Spleen (tissue), 11 donors: Measurements from ENCODE around the gene PRKG1. TPM values are rescaled to one million over a fixed set of nuclear protein-coding genes. Genes with fewer than 3 reads are reported as not detected.

Experiments used
- DNase-seq: peaks from one replicate; pipeline ENCODE4 v3.0.0-alpha.2; 2020
- H3K27ac ChIP-seq, 8 donors: fragments of 200-600 bp; sonication (generic) in 7 of 8; 1 replicate in 4 of 8; 2 replicates in 4 of 8; pipeline versions ENCODE4 v1.5.0 to v1.8.0; 2016 to 2021; ENCODE audit warnings: inconsistent platforms in 4 of 8, mild to moderate bottlenecking in 4 of 8, moderate library complexity in 1 of 8
- H3K27me3 ChIP-seq, 7 donors: fragments of 200-600 bp; sonication (generic) in 6 of 7; replicated peaks in 1 of 7; 1 replicate in 4 of 7; 2 replicates in 3 of 7; pipeline versions ENCODE4 v1.5.0 to v1.8.0; 2016 to 2021; ENCODE audit warnings: inconsistent platforms in 3 of 7, mild to moderate bottlenecking in 1 of 7
- H3K36me3 ChIP-seq, 6 donors: fragments of 200-600 bp; sonication (generic) in 5 of 6; 1 replicate in 4 of 6; 2 replicates in 2 of 6; pipeline versions ENCODE4 v1.5.0 to v1.8.0; 2016 to 2021; ENCODE audit warnings: inconsistent platforms in 2 of 6
- H3K4me1 ChIP-seq, 6 donors: fragments of 200-600 bp; sonication (generic) in 5 of 6; 1 replicate in 3 of 6; 2 replicates in 3 of 6; pipeline versions ENCODE4 v1.5.0 to v1.8.0; 2016 to 2021; ENCODE audit warnings: inconsistent platforms in 3 of 6
- H3K4me3 ChIP-seq, 8 donors: fragments of 200-600 bp; sonication (generic) in 7 of 8; 1 replicate in 4 of 8; 2 replicates in 4 of 8; pipeline versions ENCODE4 v1.5.0 to v1.8.0; 2016 to 2021; ENCODE audit warnings: inconsistent platforms in 4 of 8, mild to moderate bottlenecking in 4 of 8, moderate library complexity in 2 of 8
- H3K9me3 ChIP-seq, 8 donors: fragments of 200-600 bp; sonication (generic) in 7 of 8; 1 replicate in 4 of 8; 2 replicates in 4 of 8; pipeline versions ENCODE4 v1.5.0 to v1.8.0; 2016 to 2021; ENCODE audit warnings: inconsistent platforms in 4 of 8
- POLR2A ChIP-seq, 3 donors: fragments of 450-650 bp; IDR thresholded peaks; one replicate each; pipeline ENCODE4 v1.5.1; 2017; ENCODE audit warnings: antibody characterized with exemption in 3 of 3, mild to moderate bottlenecking in 1 of 3
- POLR2AphosphoS5 ChIP-seq, 3 donors: sonication (generic); formaldehyde crosslinking; IDR thresholded peaks; one replicate each; pipeline ENCODE4 v1.5.1; 2017; ENCODE audit warnings: antibody characterized with exemption in 3 of 3
- WGBS, 5 donors: extraction: QIAGEN DNeasy Blood & Tissue Kit in 3 of 5; methylation state at CpG; one replicate each; pipeline versions ENCODE4 v1.1.5 to v1.1.7; 2013 to 2018; 5-methylcytosine and 5-hydroxymethylcytosine counted together
- intact Hi-C: fragments of 100-400 bp; cut with DNase I; formaldehyde crosslinking; loops from one replicate; pipeline ENCODE4 v1.15.0; 2023; ENCODE audit warnings: low total_unique reads
- polyA plus RNA-seq, 3 donors: library from polyadenylated mRNA; stranded (reverse); fragments of 200-250 nt; gene quantifications; one replicate each; pipeline ENCODE4 v1.2.1, GENCODE V29; 2013
- total RNA-seq, 7 donors: library from RNA; depleted of rRNA in 3 of 7; stranded (reverse); fragments of >200 nt in 3 of 7; fragmentation: NEBNext Ultra II Directional in 4 of 7; extraction: Animal tissue kit (Norgen Biotek cat#: 25700) in 4 of 7; gene quantifications; one replicate each; pipeline versions ENCODE4 v1.1.0 to v1.2.1, GENCODE V29; 2016 to 2021
- TF ChIP-seq, protein P1 (sequence below), 11 experiments: fragments of 200-600 bp in 7 of 11; fragments of 450-650 bp in 4 of 11; sonication (generic) in 4 of 11; IDR thresholded peaks in 8 of 11; conservative IDR thresholded peaks in 3 of 11; 1 replicate in 7 of 11; 2 replicates in 4 of 11; pipeline versions ENCODE4 v1.4.0 to v1.8.0; 2016 to 2021; ENCODE audit warnings: antibody characterized with exemption in 11 of 11, inconsistent platforms in 4 of 11, mild to moderate bottlenecking in 1 of 11
- donor health status: healthy with polysubstance abuse.
- donor health status: DM: no; HTN: no; CAD: no; lungs with moderate emphysema.
- donor health status: DM: no; HTN: no; CAD: no.
- donor health status: Bipolar disorder and iron deficiency.
- donor health status: healthy.
- donor health status: DM: no; HTN: no; CAD: no.
- donor health status: DM: yes; HTN: yes; CAD: no.

The PRKG1 gene
- total and polyA plus RNA-seq, 10 donors: 0.65 to 10.5 (median 7.2) TPM

DNA sequence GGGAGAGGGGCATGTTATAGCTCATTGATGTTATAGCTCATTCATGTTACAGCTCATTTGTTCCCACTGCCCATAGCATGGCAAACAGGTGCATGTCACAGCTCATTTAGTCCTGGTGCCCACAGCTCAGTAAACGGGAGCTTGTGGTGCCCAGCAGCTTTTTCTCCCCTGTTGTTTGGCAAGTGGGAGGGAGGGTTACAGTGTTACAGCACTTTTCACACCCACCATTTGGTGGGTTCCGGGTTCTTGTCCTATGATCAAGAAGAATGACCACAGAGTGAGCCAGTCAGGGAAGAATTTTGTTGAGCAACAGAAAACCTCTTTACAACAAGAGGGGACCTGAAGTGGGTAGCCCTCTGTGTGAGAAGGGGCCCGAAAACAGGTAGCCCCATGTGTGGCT is 787.9 kb downstream of the PRKG1 start:
- WGBS, 5 donors: 79 to 90% (median 86%) methylated on average over 3 of the region's 3 CpGs
- no peak for TF ChIP-seq POLR2AphosphoS5 (IDR thresholded peaks at IDR 0.05)
- TF ChIP-seq POLR2A (IDR thresholded peaks at IDR 0.05): no peak
- TF ChIP-seq, protein P1, sequence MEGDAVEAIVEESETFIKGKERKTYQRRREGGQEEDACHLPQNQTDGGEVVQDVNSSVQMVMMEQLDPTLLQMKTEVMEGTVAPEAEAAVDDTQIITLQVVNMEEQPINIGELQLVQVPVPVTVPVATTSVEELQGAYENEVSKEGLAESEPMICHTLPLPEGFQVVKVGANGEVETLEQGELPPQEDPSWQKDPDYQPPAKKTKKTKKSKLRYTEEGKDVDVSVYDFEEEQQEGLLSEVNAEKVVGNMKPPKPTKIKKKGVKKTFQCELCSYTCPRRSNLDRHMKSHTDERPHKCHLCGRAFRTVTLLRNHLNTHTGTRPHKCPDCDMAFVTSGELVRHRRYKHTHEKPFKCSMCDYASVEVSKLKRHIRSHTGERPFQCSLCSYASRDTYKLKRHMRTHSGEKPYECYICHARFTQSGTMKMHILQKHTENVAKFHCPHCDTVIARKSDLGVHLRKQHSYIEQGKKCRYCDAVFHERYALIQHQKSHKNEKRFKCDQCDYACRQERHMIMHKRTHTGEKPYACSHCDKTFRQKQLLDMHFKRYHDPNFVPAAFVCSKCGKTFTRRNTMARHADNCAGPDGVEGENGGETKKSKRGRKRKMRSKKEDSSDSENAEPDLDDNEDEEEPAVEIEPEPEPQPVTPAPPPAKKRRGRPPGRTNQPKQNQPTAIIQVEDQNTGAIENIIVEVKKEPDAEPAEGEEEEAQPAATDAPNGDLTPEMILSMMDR (IDR thresholded peaks at IDR 0.05 in 8 of 11, conservative IDR thresholded peaks at IDR 0.05 in 3 of 11): no peak
- DNase-seq: no peak
- peaks cover 0 to 8% (median 0%) of the 10 kb centered on the region in 6 donors for H3K4me1 ChIP-seq
- H3K4me3 ChIP-seq: no peak overlapping the region
- intact Hi-C loops: no loop called here
- no peaks in the 10 kb centered on the region for H3K9me3 ChIP-seq
- no peak overlapping the region for H3K27ac ChIP-seq
- H3K27me3 ChIP-seq: no peaks in the 10 kb centered on the region
- no peaks in the 10 kb centered on the region for H3K36me3 ChIP-seq

DNA sequence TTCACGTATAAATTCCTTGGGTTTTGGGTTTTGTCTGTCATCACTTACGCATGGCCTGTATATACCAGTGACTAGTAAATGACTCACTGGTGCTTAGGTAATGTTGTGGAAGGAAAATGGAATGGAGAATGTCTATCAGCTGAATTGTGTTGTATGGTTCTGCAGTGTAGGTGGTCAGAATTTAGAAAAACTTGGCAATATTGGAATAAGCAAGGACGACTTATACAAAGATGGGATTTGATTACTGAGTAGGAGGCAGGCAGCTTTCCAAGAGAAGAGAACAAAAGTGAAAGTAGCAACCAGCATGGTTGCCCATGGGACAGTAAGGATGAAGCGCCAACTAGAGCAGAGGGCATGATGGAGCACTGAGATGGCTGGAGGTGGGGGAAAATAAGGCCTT is 793.7 kb downstream of the PRKG1 start:
- Histone ChIP-seq H3K27me3 (no peaks in the 10 kb centered on the region), H3K36me3 (no peaks in the 10 kb centered on the region), H3K4me1 (no peaks in the 10 kb centered on the region), H3K9me3 (no peaks in the 10 kb centered on the region), H3K4me3 (no peak overlapping the region), H3K27ac (no peak overlapping the region)
- 80 to 97% (median 87%) methylated on average over 4 of the region's 4 CpGs for WGBS, 5 donors
- no peak for DNase-seq
- TF ChIP-seq, protein P1 (IDR thresholded peaks at IDR 0.05 in 8 of 11, conservative IDR thresholded peaks at IDR 0.05 in 3 of 11): no peak
- TF ChIP-seq POLR2AphosphoS5 (IDR thresholded peaks at IDR 0.05) (no peak), POLR2A (IDR thresholded peaks at IDR 0.05) (no peak)
- intact Hi-C loops: no loop called here

DNA sequence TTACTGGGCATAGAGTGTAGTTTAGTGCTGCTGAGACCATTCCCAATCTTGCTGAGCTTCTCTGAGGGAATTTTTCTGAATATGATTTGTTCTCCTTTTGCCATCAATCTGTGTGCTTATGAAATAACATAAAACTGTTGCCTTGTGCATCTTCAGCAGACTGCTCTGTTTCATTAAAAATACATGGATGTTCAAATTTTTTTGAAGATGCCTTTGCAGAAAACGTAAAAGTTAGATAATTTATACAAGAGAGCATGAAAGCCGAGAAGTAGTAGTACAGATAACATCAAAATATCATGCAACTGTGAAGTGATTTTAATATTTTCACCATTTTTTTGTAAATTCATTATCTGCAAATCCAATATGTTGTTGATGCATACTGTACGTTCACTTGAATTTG is 799.8 kb downstream of the PRKG1 start:
- Histone ChIP-seq H3K4me3 (no peak overlapping the region), H3K4me1 (peaks cover 0 to 6% (median 0%) of the 10 kb centered on the region in 6 donors), H3K27ac (no peak overlapping the region), H3K27me3 (no peaks in the 10 kb centered on the region), H3K36me3 (no peaks in the 10 kb centered on the region), H3K9me3 (no peaks in the 10 kb centered on the region)
- WGBS, 5 donors: 82 to 99% (median 85%) methylated on average over 3 of the region's 3 CpGs
- intact Hi-C loops: no loop called here
- no peak for TF ChIP-seq POLR2AphosphoS5 (IDR thresholded peaks at IDR 0.05)
- TF ChIP-seq POLR2A (IDR thresholded peaks at IDR 0.05): no peak
- TF ChIP-seq, protein P1 (IDR thresholded peaks at IDR 0.05 in 8 of 11, conservative IDR thresholded peaks at IDR 0.05 in 3 of 11): no peak
- DNase-seq: no peak

DNA sequence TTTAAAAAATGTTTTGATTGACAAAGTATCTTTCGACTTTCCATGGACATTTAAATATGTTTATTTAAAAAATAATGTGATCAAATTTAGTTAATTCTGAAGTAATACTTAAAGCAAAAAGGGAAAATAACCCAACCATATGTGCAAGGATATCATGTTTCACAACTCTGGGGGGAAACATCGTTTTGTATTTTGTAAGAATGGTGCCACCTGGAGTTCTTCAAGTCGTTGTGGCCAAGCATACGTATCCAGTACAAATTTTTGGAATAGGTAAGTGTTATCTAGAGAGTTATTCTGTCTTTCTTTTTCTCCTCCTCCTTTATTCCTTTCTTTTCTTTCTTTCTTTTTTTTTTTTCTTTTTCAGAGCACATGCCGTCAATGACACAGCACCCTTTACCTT is 801.3 kb downstream of the PRKG1 start:
- no peaks in the 10 kb centered on the region for H3K27me3 ChIP-seq
- peaks cover 0 to 6% (median 0%) of the 10 kb centered on the region in 6 donors for H3K4me1 ChIP-seq
- no peak overlapping the region for H3K27ac ChIP-seq
- H3K4me3 ChIP-seq: no peak overlapping the region
- intact Hi-C loops: no loop called here
- 57 to 84% (median 71%) methylated on average over 5 of the region's 5 CpGs for WGBS, 5 donors
- no peaks in the 10 kb centered on the region for H3K36me3 ChIP-seq
- TF ChIP-seq, protein P1 (IDR thresholded peaks at IDR 0.05 in 8 of 11, conservative IDR thresholded peaks at IDR 0.05 in 3 of 11): no peak
- TF ChIP-seq POLR2A (IDR thresholded peaks at IDR 0.05): no peak
- TF ChIP-seq POLR2AphosphoS5 (IDR thresholded peaks at IDR 0.05): no peak
- no peak for DNase-seq
- no peaks in the 10 kb centered on the region for H3K9me3 ChIP-seq
